Lower leg skin (tissue), 3 donors: ENCODE measurements around the gene TBC1D26.
"Not testable (repeated sequence)": the region's sequence is repeated elsewhere in the genome, so short reads cannot be mapped to it uniquely, and the experiment has no call there.

Source experiments
- CTCF ChIP-seq, 3 donors: fragments of 450-650 bp; IDR thresholded peaks; one replicate each; pipeline ENCODE4 v1.5.1; 2016; ENCODE audit warnings: antibody characterized with exemption in 3 of 3, mild to moderate bottlenecking in 3 of 3, moderate library complexity in 2 of 3
- POLR2A ChIP-seq, 2 donors: fragments of 450-650 bp; IDR thresholded peaks; one replicate each; pipeline ENCODE4 v1.6.1; 2016 to 2017; ENCODE audit warnings: antibody characterized with exemption in 2 of 2, mild to moderate bottlenecking in 1 of 2, moderate library complexity in 1 of 2

- TF ChIP-seq CTCF, POLR2A (IDR thresholded peaks at IDR 0.05): not testable (repeated sequence)
These were observed 44.6 kb upstream of the TBC1D26 start for GRCh38 chr17:15687494-15687893.
